Keratinocyte (primary cell): Measurements from ENCODE around the gene ZBTB43. TPM values are rescaled to one million over a fixed set of nuclear protein-coding genes. Genes with fewer than 3 reads are reported as not detected.

Experiments used
- DNase-seq: peaks from one replicate; pipeline ENCODE4 v3.0.0-alpha.2; 2011; ENCODE audit warnings: low read depth, missing footprints, low spot score
- FAIRE-seq: peaks from 2 replicates; lab custom pipeline; 2011; peaks lifted over from hg19 to GRCh38; lab: Jason Lieb, UNC
- H2AFZ ChIP-seq: 2 replicates; pipeline ENCODE4 v1.6.0; 2012; ENCODE audit warnings: low read length, control low read depth, inconsistent platforms; ENCODE audit not compliant: control insufficient read depth
- H3K27ac ChIP-seq: 2 replicates; pipeline ENCODE4 v1.5.1; 2011; ENCODE audit warnings: low read length; ENCODE audit not compliant: control insufficient read depth, insufficient read depth
- H3K27me3 ChIP-seq: 3 replicates; pipeline ENCODE4 v1.6.0; 2011; ENCODE audit warnings: low read length; ENCODE audit not compliant: control insufficient read depth, insufficient read depth; ENCODE audit errors: extremely low read depth
- H3K36me3 ChIP-seq, 2 experiments: 2 replicates in 1 of 2; 3 replicates in 1 of 2; pipeline ENCODE4 v1.5.1; 2011; ENCODE audit warnings: low read length in 2 of 2, mild to moderate bottlenecking in 1 of 2; ENCODE audit not compliant: control insufficient read depth in 2 of 2, insufficient read depth in 2 of 2; ENCODE audit errors: extremely low read depth in 1 of 2
- H3K4me1 ChIP-seq: 3 replicates; pipeline ENCODE4 v1.5.1; 2011; ENCODE audit warnings: low read length; ENCODE audit not compliant: control insufficient read depth, insufficient read depth; ENCODE audit errors: extremely low read depth
- H3K4me2 ChIP-seq: 3 replicates; pipeline ENCODE4 v1.6.0; 2011; ENCODE audit warnings: low read depth, low read length; ENCODE audit not compliant: control insufficient read depth, insufficient read depth; ENCODE audit errors: extremely low read depth
- H3K4me3 ChIP-seq, 3 experiments: fragments of 200-600 bp in 1 of 3; sonication (generic) in 1 of 3; 2 replicates in 2 of 3; 3 replicates in 1 of 3; pipeline ENCODE4 v1.5.1; 2011 to 2016; ENCODE audit warnings: low read length in 3 of 3, mild to moderate bottlenecking in 3 of 3, control low read depth in 2 of 3, inconsistent platforms in 1 of 3, low read depth in 1 of 3, mixed read lengths in 1 of 3, mixed run types in 1 of 3, moderate library complexity in 1 of 3; ENCODE audit not compliant: control insufficient read depth in 2 of 3, insufficient read depth in 2 of 3; ENCODE audit errors: extremely low read depth in 1 of 3
- H3K79me2 ChIP-seq: 2 replicates; pipeline ENCODE4 v1.6.0; 2012; ENCODE audit warnings: low read length; ENCODE audit not compliant: control insufficient read depth, insufficient read depth
- H3K9ac ChIP-seq: 3 replicates; pipeline ENCODE4 v1.6.0; 2011; ENCODE audit warnings: low read length; ENCODE audit not compliant: control insufficient read depth, insufficient read depth; ENCODE audit errors: extremely low read depth
- H3K9me1 ChIP-seq: 3 replicates; pipeline ENCODE4 v1.6.0; 2011; ENCODE audit warnings: low read length; ENCODE audit not compliant: control insufficient read depth, insufficient read depth; ENCODE audit errors: extremely low read depth
- H3K9me3 ChIP-seq: 2 replicates; pipeline ENCODE4 v1.5.1; 2012; ENCODE audit warnings: low read depth, low read length; ENCODE audit not compliant: control insufficient read depth
- H4K20me1 ChIP-seq: 3 replicates; pipeline ENCODE4 v1.6.0; 2011; ENCODE audit warnings: low read length; ENCODE audit not compliant: control insufficient read depth, insufficient read depth; ENCODE audit errors: extremely low read depth
- CTCF ChIP-seq, 3 experiments: IDR thresholded peaks in 1 of 3; conservative IDR thresholded peaks in 1 of 3; optimal IDR thresholded peaks in 1 of 3; 2 replicates in 2 of 3; 3 replicates in 1 of 3; pipeline versions ENCODE3 to v1.5.1; 2011; ENCODE audit warnings: low read length in 3 of 3, mild to moderate bottlenecking in 3 of 3, moderate library complexity in 2 of 3, control low read depth in 1 of 3, inconsistent platforms in 1 of 3; ENCODE audit not compliant: insufficient read depth in 2 of 3; ENCODE audit errors: extremely low read depth in 1 of 3
- EZH2 ChIP-seq: IDR thresholded peaks from one replicate; pipeline ENCODE4 v1.6.1; 2012; ENCODE audit warnings: inconsistent platforms, mild to moderate bottlenecking, low read length, moderate library complexity
- dilution Hi-C: fragments of 300-500 bp; cut with MboI; formaldehyde crosslinking; loops from one replicate; pipeline ENCODE4 v1.7.0; 2020; ENCODE audit warnings: low sequenced_read_pairs; ENCODE audit not compliant: extremely low pct_ligation_motif_present
- polyA plus RNA-seq, 5 experiments: library from polyadenylated mRNA; depleted of rRNA in 3 of 5; stranded (reverse) in 3 of 5; stranded (forward) in 1 of 5; unstranded in 1 of 5; fragments of >200 nt; gene quantifications; 1 replicate in 1 of 5; 2 replicates in 3 of 5; 3 replicates in 1 of 5; pipeline versions ENCODE4 v1.2.1 to v1.2.3, GENCODE V29; 2011 to 2012; ENCODE audit warnings: missing spikeins in 2 of 5, low read depth in 1 of 5, low replicate concordance in 1 of 5

ZBTB43 gene
- polyA plus RNA-seq, 1 donor (not counting 4 experiments of a cell fraction or from before 2014, with no cell fraction given): 24.3 TPM

GRCh38 chr9:126860757-126861466, 56.1 kb downstream of the ZBTB43 start:
- Histone ChIP-seq H3K79me2 (peaks cover 37% of the 10 kb centered on the region), H4K20me1 (peaks cover 3% of the 10 kb centered on the region), H3K27me3 (peaks cover 7% of the 10 kb centered on the region), H3K9me3 (no peaks in the 10 kb centered on the region), H2AFZ (peak overlapping the region; percentile 45), H3K9ac (peak overlapping the region; percentile 81), H3K9me1 (peaks cover 7% of the 10 kb centered on the region), H3K4me1 (peaks cover 19% of the 10 kb centered on the region), H3K27ac (peak overlapping the region; percentile 54), H3K4me3 (peak overlapping the region; percentile 70 to 92 (median 90)), H3K4me2 (peak overlapping the region; percentile 100), H3K36me3 (peaks cover 2 to 4% of the 10 kb centered on the region in 2 experiments)
- no peak for FAIRE-seq
- dilution Hi-C loops: no loop called here
- TF ChIP-seq CTCF (optimal IDR thresholded peaks at IDR 0.05 in 1 of 3, IDR thresholded peaks at IDR 0.05 in 1 of 3, conservative IDR thresholded peaks at IDR 0.05 in 1 of 3; ENCODE audit: extremely low read depth in 1 of 3, insufficient read depth in 2 of 3, low read length in 3 of 3) (no peak), EZH2 (no peak)
- no peak for DNase-seq

DNA sequence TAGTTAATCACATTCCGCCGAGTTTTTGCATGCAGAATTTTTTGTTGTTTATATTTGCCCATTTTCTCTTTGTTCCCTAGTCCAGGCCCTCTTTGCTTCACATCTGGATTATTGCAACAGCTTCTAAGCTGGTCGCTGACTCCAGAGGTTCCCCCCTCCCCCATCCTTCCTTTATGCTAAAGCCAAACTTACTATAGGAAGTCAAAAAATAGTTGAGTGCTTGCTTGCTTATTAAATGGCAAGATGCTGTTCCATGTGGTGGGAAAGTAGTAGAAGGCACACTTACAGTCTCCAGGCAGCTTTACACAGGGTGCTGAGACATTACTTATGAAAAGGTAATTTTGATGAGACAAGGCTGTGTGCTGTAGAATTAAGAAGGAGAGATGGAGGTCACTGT, 56.9 kb downstream of the ZBTB43 start:
- H3K79me2 ChIP-seq: peaks cover 41% of the 10 kb centered on the region
- peaks cover 7% of the 10 kb centered on the region for H3K27me3 ChIP-seq
- dilution Hi-C loops: no loop called here
- no peak for FAIRE-seq
- peak overlapping the region; percentile 70 to 92 (median 90) for H3K4me3 ChIP-seq
- peaks cover 19% of the 10 kb centered on the region for H3K4me1 ChIP-seq
- peaks cover 2 to 4% of the 10 kb centered on the region in 2 experiments for H3K36me3 ChIP-seq
- peak overlapping the region; percentile 54 for H3K27ac ChIP-seq
- H3K4me2 ChIP-seq: peak overlapping the region; percentile 100
- H4K20me1 ChIP-seq: peaks cover 3% of the 10 kb centered on the region
- H3K9ac ChIP-seq: peak overlapping the region; percentile 81
- no peak overlapping the region for H2AFZ ChIP-seq
- peaks cover 7% of the 10 kb centered on the region for H3K9me1 ChIP-seq
- H3K9me3 ChIP-seq: no peaks in the 10 kb centered on the region
- TF ChIP-seq CTCF (optimal IDR thresholded peaks at IDR 0.05 in 1 of 3, IDR thresholded peaks at IDR 0.05 in 1 of 3, conservative IDR thresholded peaks at IDR 0.05 in 1 of 3; ENCODE audit: extremely low read depth in 1 of 3, insufficient read depth in 2 of 3, low read length in 3 of 3) (no peak), EZH2 (no peak)
- DNase-seq: no peak
